ENCODE measurements around the gene TRIM40. TPM values are rescaled to one million over a fixed set of nuclear protein-coding genes. Genes with fewer than 3 reads are reported as not detected.

Gene TRIM40
- total and polyA plus RNA-seq, 2 of the 13 experiments (the other 11 are each of a cell fraction or from before 2014, with no cell fraction given): 0.58 TPM; not detected in 1

DNA sequence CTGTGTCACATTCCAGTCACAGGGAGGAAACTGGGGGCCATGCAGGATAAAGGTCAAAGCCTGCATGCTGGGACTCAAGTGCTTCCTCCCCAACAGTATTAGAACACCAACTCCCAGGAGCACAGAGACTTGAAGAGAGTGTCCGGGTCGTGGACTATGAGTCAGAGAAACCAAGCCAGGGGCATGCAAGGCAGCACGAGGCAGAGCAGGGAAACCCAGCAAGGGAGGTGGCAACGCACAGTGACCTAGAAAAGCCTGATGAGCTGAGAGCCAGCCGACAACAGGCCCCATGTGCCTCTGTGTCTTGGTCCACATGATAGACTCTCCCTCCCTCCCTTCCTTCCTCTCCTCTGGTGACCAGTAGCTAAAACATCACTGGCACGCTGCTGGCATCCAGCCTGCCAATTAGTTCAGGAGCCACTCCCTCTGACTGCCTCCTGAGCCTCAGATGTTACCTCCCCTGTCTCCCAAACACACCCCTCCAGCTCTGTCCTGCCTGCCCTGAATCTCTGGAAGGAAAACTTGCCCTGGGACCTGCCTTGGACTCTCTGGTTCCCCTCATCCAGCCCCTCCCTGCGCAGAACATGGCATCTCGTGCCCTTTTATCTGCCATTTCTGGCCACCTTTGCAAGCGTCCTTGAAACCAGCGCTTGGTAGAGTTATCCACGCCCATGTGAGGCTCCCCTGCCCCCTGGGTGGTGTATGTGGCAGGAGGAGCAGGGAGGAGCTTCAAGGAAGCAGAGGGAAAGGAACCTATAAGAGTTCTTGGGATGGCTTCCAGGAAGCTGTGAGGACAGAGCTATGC lies 44.2 kb upstream of the TRIM40 start:
- CTCF ChIA-PET (ENCODE audit: low intra/inter-chr PET ratio, low total read pairs): no interaction called here
- peak overlapping the region; percentile 0; the same call in 1 of the 2 replicates for H3K9ac ChIP-seq (ENCODE audit: insufficient read depth, low read depth, low read length)
- no TSS peak for BruUV-seq (replicated peaks)
- H3K9me3 ChIP-seq (ENCODE audit: low read length): no peaks in the 10 kb centered on the region
- no peaks in the 10 kb centered on the region for H4K20me1 ChIP-seq (ENCODE audit: insufficient read depth, low read length)
- intact Hi-C loops (cut with micrococcal nuclease; ENCODE audit: unreplicated experiment): no loop called here
- FAIRE-seq: no peak
- no peaks in the 10 kb centered on the region for H3K79me2 ChIP-seq (ENCODE audit: insufficient read depth, low read length)
- peaks cover 55% of the 10 kb centered on the region for H3K4me1 ChIP-seq (ENCODE audit: insufficient read depth, low read length)
- peak; percentile 19 for ATAC-seq
- H3K36me3 ChIP-seq (replicated peaks in 1 of 2; ENCODE audit: control insufficient read depth in 1 of 2, insufficient read depth in 2 of 2, low read length in 2 of 2): no peaks in the 10 kb centered on the region
- peak; percentile 30 for DNase-seq (ENCODE audit: low spot score)
- peak overlapping the region; percentile 66 for H2AFZ ChIP-seq (ENCODE audit: low read length)
- in situ Hi-C loops (cut with HindIII; ENCODE audit: extremely low pct_ligation_motif_present, low pct_unique_long_range_greater_than_20kb): no loop called here
- POLR2A ChIA-PET: interaction anchor here (1.1 to 2.3 kb wide), 3 partner anchors 10 to 31 kb away, joined by 4 to 13 read pairs (median 4); partner anchors contain the start of genes POLR1H and PPP1R11
- peak overlapping the region; percentile 61 for H3K4me2 ChIP-seq (ENCODE audit: low read depth, low read length)
- H3K4me3 ChIP-seq (replicated peaks in 1 of 3; ENCODE audit: insufficient read depth in 1 of 3, low read depth in 2 of 3, low read length in 3 of 3): peak overlapping the region in 1 of 3 experiments; percentile 35; a peak in 2 of 6 replicates
- no peak overlapping the region for H3K27ac ChIP-seq (ENCODE audit: extremely low read length, insufficient read depth, low read length)
- H3K27me3 ChIP-seq (ENCODE audit: control insufficient read depth in 1 of 2, insufficient read depth in 2 of 2, low read length in 2 of 2): peaks cover 2 to 28% of the 10 kb centered on the region in 2 experiments; a peak in 3 of 5 replicates
- 16% methylated on average over 11 of the region's 11 CpGs for WGBS (ENCODE audit: low lambda C conversion rate)
- TF ChIP-seq, protein P1, sequence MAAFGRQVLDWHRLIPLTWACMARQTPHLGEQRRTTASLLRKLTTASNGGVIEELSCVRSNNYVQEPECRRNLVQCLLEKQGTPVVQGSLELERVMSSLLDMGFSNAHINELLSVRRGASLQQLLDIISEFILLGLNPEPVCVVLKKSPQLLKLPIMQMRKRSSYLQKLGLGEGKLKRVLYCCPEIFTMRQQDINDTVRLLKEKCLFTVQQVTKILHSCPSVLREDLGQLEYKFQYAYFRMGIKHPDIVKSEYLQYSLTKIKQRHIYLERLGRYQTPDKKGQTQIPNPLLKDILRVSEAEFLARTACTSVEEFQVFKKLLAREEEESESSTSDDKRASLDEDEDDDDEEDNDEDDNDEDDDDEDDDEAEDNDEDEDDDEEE (CRISPR knock-in tag; IDR thresholded peaks at IDR 0.05): no peak
- 0 out of 2 replicates have a peak, but pooled peaks have one; percentile 55 for TF ChIP-seq ZZZ3 (CRISPR knock-in tag; IDR thresholded peaks at IDR 0.05; ENCODE audit: borderline replicate concordance)
- TF ChIP-seq ZNF598 (CRISPR knock-in tag; IDR thresholded peaks at IDR 0.05; ENCODE audit: borderline replicate concordance): no peak
- no peak for TF ChIP-seq ZEB1 (IDR thresholded peaks at IDR 0.05; ENCODE audit: insufficient replicate concordance, low read depth)
- TF ChIP-seq, protein P2, sequence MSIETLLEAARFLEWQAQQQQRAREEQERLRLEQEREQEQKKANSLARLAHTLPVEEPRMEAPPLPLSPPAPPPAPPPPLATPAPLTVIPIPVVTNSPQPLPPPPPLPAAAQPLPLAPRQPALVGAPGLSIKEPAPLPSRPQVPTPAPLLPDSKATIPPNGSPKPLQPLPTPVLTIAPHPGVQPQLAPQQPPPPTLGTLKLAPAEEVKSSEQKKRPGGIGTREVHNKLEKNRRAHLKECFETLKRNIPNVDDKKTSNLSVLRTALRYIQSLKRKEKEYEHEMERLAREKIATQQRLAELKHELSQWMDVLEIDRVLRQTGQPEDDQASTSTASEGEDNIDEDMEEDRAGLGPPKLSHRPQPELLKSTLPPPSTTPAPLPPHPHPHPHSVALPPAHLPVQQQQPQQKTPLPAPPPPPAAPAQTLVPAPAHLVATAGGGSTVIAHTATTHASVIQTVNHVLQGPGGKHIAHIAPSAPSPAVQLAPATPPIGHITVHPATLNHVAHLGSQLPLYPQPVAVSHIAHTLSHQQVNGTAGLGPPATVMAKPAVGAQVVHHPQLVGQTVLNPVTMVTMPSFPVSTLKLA (IDR thresholded peaks at IDR 0.05): 0 out of 2 replicates have a peak, but pooled peaks have one; percentile 31
- no peak for TF ChIP-seq TP53 (CRISPR knock-in tag; conservative IDR thresholded peaks at IDR 0.05)
- peak; percentile 60 for TF ChIP-seq FOSL2 (CRISPR knock-in tag; IDR thresholded peaks at IDR 0.05)
- TF ChIP-seq HMG20A (CRISPR knock-in tag; IDR thresholded peaks at IDR 0.05; ENCODE audit: borderline replicate concordance): peak; percentile 40; the same call in 1 of the 2 replicates
- no peak for TF ChIP-seq ZNF891 (CRISPR knock-in tag; IDR thresholded peaks at IDR 0.05)
- TF ChIP-seq ZNF501 (CRISPR knock-in tag; IDR thresholded peaks at IDR 0.05): no peak; the same call in 1 of the 2 replicates
- TF ChIP-seq ZNF207 (IDR thresholded peaks at IDR 0.05; ENCODE audit: borderline replicate concordance): no peak
- no peak for TF ChIP-seq ZNF543 (CRISPR knock-in tag; IDR thresholded peaks at IDR 0.05)
- TF ChIP-seq, protein P3, sequence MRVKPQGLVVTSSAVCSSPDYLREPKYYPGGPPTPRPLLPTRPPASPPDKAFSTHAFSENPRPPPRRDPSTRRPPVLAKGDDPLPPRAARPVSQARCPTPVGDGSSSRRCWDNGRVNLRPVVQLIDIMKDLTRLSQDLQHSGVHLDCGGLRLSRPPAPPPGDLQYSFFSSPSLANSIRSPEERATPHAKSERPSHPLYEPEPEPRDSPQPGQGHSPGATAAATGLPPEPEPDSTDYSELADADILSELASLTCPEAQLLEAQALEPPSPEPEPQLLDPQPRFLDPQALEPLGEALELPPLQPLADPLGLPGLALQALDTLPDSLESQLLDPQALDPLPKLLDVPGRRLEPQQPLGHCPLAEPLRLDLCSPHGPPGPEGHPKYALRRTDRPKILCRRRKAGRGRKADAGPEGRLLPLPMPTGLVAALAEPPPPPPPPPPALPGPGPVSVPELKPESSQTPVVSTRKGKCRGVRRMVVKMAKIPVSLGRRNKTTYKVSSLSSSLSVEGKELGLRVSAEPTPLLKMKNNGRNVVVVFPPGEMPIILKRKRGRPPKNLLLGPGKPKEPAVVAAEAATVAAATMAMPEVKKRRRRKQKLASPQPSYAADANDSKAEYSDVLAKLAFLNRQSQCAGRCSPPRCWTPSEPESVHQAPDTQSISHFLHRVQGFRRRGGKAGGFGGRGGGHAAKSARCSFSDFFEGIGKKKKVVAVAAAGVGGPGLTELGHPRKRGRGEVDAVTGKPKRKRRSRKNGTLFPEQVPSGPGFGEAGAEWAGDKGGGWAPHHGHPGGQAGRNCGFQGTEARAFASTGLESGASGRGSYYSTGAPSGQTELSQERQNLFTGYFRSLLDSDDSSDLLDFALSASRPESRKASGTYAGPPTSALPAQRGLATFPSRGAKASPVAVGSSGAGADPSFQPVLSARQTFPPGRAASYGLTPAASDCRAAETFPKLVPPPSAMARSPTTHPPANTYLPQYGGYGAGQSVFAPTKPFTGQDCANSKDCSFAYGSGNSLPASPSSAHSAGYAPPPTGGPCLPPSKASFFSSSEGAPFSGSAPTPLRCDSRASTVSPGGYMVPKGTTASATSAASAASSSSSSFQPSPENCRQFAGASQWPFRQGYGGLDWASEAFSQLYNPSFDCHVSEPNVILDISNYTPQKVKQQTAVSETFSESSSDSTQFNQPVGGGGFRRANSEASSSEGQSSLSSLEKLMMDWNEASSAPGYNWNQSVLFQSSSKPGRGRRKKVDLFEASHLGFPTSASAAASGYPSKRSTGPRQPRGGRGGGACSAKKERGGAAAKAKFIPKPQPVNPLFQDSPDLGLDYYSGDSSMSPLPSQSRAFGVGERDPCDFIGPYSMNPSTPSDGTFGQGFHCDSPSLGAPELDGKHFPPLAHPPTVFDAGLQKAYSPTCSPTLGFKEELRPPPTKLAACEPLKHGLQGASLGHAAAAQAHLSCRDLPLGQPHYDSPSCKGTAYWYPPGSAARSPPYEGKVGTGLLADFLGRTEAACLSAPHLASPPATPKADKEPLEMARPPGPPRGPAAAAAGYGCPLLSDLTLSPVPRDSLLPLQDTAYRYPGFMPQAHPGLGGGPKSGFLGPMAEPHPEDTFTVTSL (CRISPR knock-in tag; IDR thresholded peaks at IDR 0.05; ENCODE audit: borderline replicate concordance): no peak
- no peak for TF ChIP-seq ZNF569 (CRISPR knock-in tag; IDR thresholded peaks at IDR 0.05; ENCODE audit: borderline replicate concordance)
- TF ChIP-seq FOXO1 (CRISPR knock-in tag; IDR thresholded peaks at IDR 0.05): no peak
- TF ChIP-seq ADNP (CRISPR knock-in tag; IDR thresholded peaks at IDR 0.05): no peak

Measured in HepG2 (cell line).